C4-2B (cell line): ENCODE results near the gene TXNRD1.

Source experiments
- CTCF ChIP-seq: fragments of 450-650 bp; conservative IDR thresholded peaks from 2 replicates; pipeline ENCODE4 v1.5.1; 2017; ENCODE audit warnings: mild to moderate bottlenecking
- ZFX ChIP-seq: fragments of 450-650 bp; IDR thresholded peaks from 2 replicates; pipeline ENCODE4 v1.6.1; 2017

GRCh38 chr12:104290320-104290719 lies 74.7 kb downstream of the TXNRD1 start:
- no peak for TF ChIP-seq CTCF
- TF ChIP-seq ZFX = no peak
